Measurements from ENCODE around the gene MINDY4.

DNA sequence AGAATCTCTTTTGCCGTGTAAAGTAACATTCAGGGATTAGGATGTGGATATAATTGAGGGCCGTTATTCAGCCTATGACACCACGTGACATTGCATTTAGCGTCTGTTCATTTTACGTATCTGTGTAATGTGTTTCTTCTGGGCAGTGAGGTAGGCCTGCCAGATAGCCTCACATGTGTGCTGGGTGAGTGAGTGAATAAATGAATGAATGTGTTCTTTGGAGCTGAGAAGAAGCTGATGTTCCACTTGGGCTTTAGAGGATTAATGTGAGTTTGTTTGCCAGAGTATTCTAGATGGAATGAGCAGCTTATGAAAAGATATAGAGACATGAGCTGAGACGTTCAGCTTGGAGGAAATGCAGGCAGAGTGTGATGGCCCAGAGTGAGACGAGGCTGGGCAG is 55.0 kb downstream of the MINDY4 start:
- no peak for TF ChIP-seq CTCF (IDR thresholded peaks at IDR 0.05; ENCODE audit: insufficient read depth, low read depth, low read length)
- no peak for TF ChIP-seq EZH2 (IDR thresholded peaks at IDR 0.05; ENCODE audit: insufficient read depth, low read length)
